ENCODE data around the gene ZDHHC8. TPM values are rescaled to one million over a fixed set of nuclear protein-coding genes. Genes with fewer than 3 reads are reported as not detected.

The ZDHHC8 gene
- total RNA-seq, 1 donor = 6.4 TPM

DNA sequence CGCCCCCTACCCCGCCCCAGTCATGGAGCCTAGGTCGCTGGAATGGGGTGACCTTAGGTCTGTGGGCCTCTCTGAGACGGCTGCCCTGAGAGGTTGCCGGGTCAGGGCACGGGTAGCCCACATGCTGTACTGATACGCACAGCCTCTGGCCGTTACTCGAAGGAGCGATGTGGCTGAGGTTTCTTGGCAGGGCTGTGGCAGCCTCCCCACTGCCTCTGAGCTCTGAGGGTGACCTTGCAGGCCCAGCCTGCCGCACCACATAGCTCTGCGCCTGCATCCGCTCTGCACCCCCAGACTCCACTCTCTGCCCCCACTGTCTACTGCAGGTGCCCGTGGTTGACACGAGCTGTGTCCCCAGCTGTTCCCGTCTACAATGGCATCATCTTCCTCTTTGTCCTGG is 7.3 kb downstream of the ZDHHC8 start:
- Histone ChIP-seq H3K4me1 (ENCODE audit: insufficient read depth, low read length) (peaks cover 4% of the 10 kb centered on the region), H3K9me3 (ENCODE audit: low read depth, low read length) (no peaks in the 10 kb centered on the region), H3K27me3 (ENCODE audit: insufficient read depth, low read length) (no peaks in the 10 kb centered on the region), H3K4me3 (ENCODE audit: low read length) (no peak overlapping the region)

DNA sequence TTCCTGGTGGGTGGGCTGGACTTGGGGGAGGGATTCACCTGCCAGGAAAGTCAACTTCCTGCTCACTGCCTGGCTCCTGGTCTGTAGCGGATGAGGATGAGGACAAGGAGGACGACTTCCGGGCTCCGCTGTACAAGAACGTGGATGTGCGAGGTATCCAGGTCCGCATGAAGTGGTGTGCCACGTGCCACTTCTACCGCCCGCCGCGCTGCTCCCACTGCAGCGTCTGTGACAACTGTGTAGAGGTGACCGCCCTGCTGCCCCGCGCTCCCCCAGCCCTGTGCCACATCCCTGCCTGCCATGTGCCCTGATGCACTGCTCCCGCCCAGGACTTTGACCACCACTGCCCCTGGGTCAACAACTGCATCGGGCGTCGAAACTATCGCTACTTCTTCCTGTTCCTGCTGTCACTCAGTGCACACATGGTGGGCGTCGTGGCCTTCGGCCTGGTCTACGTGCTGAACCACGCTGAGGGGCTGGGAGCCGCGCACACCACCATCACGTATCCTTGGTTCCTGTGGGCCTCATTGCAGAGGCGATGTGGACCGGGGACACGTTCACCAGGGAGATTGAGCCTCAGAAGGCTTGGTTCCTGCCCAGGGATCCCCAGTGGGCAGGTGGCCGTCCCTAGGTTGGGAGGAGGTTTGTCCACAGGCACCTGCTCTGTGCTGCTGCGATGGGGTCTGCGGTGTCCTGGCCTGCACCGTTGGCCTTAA is 7.9 kb downstream of the ZDHHC8 start:
- no peaks in the 10 kb centered on the region for H3K9me3 ChIP-seq (ENCODE audit: low read depth, low read length)
- H3K27me3 ChIP-seq (ENCODE audit: insufficient read depth, low read length) = no peaks in the 10 kb centered on the region
- peaks cover under 1% of the 10 kb centered on the region for H3K4me1 ChIP-seq (ENCODE audit: insufficient read depth, low read length)
- H3K4me3 ChIP-seq (ENCODE audit: low read length) = no peak overlapping the region

DNA sequence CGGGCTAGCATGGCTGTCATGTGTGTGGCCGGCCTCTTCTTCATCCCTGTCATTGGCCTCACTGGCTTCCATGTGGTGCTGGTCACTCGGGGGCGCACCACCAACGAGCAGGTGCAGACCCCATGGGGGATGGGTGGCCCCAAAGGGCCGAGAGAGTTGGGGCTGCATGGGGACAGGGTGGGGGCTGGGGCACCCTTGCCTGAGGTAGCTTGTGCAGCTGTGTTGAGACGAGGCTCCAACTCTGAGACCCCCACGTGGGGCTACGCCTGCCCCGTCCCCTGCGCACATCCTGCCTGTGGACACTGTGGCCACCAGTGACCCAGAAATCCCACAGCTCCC is 8.5 kb downstream of the ZDHHC8 start:
- no peaks in the 10 kb centered on the region for H3K27me3 ChIP-seq (ENCODE audit: insufficient read depth, low read length)

DNA sequence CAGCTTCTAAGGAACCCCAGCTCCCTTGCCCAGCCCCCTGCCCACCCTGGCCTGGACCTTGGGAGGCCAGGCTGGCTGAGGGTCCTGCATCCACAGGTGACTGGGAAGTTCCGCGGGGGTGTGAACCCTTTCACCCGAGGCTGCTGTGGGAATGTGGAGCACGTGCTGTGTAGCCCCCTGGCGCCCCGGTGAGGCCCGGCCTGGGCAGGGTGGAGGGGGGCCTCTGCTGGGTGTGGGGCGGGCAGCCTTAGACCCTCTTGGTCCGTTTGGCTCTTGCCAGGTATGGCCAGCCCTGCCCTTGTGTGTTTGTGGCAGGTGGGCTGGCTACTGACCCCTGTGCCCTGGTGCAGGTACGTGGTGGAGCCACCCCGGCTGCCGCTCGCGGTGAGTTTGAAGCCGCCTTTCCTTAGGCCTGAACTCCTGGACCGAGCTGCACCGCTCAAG is 8.9 kb downstream of the ZDHHC8 start:
- no peaks in the 10 kb centered on the region for H3K4me1 ChIP-seq (ENCODE audit: insufficient read depth, low read length)
- H3K9me3 ChIP-seq (ENCODE audit: low read depth, low read length) = no peaks in the 10 kb centered on the region
- H3K4me3 ChIP-seq (ENCODE audit: low read length) = no peak overlapping the region
- H3K27me3 ChIP-seq (ENCODE audit: insufficient read depth, low read length) = no peaks in the 10 kb centered on the region

More for the DNA sequence above, 8.5 kb downstream of the ZDHHC8 start:
- H3K4me1 ChIP-seq (ENCODE audit: insufficient read depth, low read length) = no peaks in the 10 kb centered on the region
- H3K9me3 ChIP-seq (ENCODE audit: low read depth, low read length) = no peaks in the 10 kb centered on the region
- no peak overlapping the region for H3K4me3 ChIP-seq (ENCODE audit: low read length)

DNA sequence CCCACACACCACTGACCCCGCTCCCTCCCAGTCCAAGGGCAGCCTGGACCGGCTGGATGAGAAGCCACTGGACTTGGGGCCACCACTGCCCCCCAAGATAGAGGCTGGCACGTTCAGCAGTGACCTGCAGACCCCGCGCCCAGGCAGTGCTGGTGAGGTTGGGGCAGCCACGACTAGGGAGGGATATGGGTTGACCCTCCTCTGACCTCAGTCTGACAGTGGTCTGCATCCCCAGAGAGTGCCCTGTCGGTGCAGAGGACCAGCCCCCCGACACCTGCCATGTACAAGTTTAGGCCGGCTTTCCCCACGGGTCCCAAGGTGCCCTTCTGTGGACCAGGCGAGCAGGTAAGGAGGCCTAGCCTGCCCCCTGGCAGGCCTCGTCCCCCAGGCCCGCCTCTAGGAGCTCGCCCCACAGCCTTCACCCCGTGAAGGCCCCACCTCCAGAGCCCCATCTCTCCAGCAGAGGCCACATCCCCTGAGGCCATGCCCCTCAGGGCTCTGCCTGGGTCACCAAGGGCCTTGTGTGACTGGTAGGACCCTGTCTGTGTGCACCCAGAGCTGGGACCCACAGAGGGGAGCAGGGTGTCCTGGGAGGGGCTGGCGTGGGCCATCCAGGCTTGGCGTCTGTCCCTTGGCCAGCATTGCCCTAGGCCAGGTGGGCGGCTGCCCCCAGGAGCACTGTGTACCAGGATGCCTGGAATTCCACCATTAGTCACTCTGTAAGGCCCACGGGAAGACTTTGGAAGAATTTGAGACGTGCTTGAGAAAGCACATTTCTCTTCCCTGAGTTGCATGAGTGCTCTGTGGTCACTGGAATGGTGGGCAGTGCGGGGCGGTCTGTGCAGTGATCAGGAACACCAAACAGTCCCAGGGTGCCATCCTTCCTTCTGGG is 9.8 kb downstream of the ZDHHC8 start:
- H3K4me1 ChIP-seq (ENCODE audit: insufficient read depth, low read length) = no peaks in the 10 kb centered on the region
- H3K27me3 ChIP-seq (ENCODE audit: insufficient read depth, low read length) = no peaks in the 10 kb centered on the region
- H3K9me3 ChIP-seq (ENCODE audit: low read depth, low read length) = no peaks in the 10 kb centered on the region
- no peak overlapping the region for H3K4me3 ChIP-seq (ENCODE audit: low read length)

DNA sequence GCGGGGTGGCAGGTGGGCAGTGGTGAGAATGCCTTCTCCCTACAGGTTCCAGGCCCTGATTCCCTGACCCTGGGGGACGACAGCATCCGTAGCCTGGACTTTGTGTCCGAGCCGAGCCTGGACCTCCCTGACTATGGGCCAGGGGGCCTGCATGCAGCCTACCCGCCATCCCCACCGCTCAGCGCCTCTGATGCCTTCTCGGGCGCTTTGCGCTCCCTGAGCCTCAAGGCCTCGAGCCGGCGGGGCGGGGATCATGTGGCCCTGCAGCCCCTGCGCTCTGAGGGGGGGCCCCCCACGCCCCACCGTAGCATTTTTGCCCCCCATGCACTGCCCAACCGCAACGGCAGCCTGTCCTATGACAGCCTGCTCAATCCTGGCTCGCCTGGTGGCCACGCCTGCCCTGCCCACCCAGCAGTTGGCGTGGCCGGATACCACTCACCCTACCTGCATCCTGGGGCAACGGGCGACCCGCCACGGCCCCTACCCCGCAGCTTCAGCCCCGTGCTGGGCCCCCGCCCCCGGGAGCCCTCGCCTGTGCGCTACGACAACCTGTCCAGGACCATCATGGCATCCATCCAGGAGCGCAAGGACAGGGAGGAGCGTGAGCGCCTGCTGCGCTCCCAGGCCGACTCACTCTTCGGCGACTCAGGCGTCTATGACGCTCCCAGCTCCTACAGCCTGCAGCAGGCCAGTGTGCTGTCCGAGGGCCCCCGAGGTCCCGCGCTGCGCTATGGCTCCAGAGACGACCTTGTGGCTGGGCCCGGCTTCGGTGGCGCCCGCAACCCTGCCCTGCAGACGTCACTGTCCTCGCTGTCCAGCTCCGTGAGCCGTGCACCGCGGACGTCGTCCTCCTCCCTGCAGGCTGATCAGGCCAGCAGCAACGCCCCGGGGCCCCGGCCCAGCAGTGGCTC is 11.4 kb downstream of the ZDHHC8 start:
- Histone ChIP-seq H3K27me3 (ENCODE audit: insufficient read depth, low read length) (no peaks in the 10 kb centered on the region), H3K4me1 (ENCODE audit: insufficient read depth, low read length) (no peaks in the 10 kb centered on the region), H3K9me3 (ENCODE audit: low read depth, low read length) (no peaks in the 10 kb centered on the region), H3K4me3 (ENCODE audit: low read length) (no peak overlapping the region)

DNA sequence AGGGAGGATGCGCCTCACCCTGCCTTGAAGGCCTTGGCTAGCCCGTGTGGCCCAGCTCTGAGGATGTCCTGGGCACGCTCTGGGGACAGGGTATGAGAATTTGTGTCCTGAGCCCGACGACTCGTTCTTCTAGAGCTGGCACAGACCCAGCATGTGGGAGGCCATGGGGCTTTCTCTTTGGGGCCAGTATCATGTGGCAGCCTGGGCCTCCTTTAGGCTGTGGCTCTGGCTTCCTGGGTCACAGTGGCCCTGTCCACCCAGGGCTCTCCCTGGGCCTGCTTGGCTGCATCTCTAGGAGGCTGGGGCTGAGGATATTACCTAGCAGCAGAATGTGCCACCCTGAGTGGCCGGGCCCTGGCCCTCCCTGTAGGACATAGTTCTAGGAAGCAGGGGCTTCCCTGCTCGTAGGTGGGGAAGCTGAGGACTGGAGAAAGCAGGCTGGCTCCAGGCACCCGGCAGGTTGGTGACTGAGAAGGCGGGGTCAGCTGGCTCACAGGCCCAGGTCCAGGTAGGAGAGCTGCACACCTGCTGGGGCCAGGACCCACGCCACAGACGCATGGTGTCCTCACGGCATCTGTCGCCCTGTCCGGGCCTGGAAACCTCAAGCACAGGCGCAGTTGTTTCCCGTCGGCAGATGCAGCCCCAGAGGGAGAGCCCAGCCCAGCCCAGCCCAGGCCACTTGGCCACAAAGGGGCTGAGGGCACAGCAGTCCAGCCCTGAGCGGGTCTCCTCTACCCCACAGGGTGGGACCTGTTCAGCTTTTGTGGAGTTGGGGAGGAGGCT is 12.5 kb downstream of the ZDHHC8 start:
- Histone ChIP-seq H3K4me1 (ENCODE audit: insufficient read depth, low read length) (no peaks in the 10 kb centered on the region), H3K4me3 (ENCODE audit: low read length) (no peak overlapping the region), H3K9me3 (ENCODE audit: low read depth, low read length) (no peaks in the 10 kb centered on the region), H3K27me3 (ENCODE audit: insufficient read depth, low read length) (no peaks in the 10 kb centered on the region)

DNA sequence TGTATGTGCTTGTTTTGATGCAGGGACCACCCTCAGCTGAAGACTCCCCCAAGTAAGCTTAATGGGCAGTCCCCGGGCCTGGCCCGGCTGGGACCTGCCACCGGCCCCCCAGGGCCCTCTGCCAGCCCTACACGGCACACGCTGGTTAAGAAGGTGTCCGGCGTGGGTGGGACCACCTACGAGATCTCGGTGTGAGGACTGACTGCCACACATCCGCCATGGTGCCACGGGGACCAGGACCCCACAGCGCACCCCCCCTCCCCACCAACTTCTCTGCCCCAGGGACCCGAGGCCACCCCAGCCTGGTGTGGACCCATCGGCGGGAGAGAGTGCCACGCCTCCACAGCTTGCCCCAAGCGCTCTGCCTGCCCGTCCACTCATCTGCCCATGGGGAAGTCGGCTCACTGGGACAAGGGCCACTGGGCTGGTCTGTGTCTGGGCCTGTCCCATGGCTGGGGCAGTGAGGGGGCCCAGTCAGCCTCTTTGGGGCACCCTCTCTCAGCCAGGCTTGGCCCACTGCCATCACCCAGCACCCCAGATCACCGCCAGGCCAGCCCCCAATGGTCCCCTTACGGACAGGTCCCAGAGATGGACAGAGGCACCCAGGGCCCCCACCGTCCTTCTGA is 13.7 kb downstream of the ZDHHC8 start:
- no peak overlapping the region for H3K4me3 ChIP-seq (ENCODE audit: low read length)
- H3K9me3 ChIP-seq (ENCODE audit: low read depth, low read length) = no peaks in the 10 kb centered on the region
- no peaks in the 10 kb centered on the region for H3K27me3 ChIP-seq (ENCODE audit: insufficient read depth, low read length)
- H3K4me1 ChIP-seq (ENCODE audit: insufficient read depth, low read length) = no peaks in the 10 kb centered on the region

DNA sequence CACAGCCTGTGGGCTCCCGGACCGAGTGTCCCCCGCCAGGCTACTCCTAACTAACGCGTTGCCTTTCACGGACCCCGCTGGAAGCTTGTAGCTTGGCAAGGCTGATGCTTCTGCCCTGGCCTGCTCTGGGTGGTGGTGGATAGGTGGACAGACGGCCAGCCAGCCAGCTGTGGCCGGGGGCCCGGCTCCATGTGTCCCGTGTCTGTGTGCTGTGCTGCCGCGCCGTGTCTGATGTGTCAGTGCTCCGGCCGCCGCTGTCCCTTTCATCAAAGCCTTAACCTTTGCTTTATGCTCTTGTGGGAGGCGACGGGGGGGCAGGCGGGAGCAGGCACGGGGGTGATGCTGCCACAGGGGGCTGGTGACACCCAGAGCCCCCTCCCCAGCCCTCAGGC is 14.2 kb downstream of the ZDHHC8 start:
- no peaks in the 10 kb centered on the region for H3K9me3 ChIP-seq (ENCODE audit: low read depth, low read length)
- H3K4me3 ChIP-seq (ENCODE audit: low read length) = no peak overlapping the region
- H3K4me1 ChIP-seq (ENCODE audit: insufficient read depth, low read length) = no peaks in the 10 kb centered on the region
- no peaks in the 10 kb centered on the region for H3K27me3 ChIP-seq (ENCODE audit: insufficient read depth, low read length)

DNA sequence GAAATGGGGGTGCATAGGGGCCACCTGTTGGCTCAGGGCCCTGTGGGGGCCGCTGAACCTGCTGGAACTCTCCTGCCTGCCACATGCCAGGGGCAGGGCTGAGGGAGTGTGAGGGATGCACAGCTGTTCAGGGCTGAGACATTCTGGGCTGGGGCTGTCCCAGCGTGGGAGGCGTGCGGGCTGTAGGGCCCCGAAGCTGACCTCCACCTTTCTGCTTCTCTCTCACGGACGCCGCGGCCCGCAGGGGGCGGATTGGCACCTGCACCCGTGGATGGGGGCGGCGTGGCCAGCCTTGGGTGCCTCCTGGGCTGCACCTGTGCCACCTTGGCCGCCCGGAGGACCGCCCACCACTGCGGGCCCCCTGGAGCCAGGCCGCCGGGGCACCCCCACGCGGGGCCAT is 15.2 kb downstream of the ZDHHC8 start:
- H3K27me3 ChIP-seq (ENCODE audit: insufficient read depth, low read length) = no peaks in the 10 kb centered on the region

DNA sequence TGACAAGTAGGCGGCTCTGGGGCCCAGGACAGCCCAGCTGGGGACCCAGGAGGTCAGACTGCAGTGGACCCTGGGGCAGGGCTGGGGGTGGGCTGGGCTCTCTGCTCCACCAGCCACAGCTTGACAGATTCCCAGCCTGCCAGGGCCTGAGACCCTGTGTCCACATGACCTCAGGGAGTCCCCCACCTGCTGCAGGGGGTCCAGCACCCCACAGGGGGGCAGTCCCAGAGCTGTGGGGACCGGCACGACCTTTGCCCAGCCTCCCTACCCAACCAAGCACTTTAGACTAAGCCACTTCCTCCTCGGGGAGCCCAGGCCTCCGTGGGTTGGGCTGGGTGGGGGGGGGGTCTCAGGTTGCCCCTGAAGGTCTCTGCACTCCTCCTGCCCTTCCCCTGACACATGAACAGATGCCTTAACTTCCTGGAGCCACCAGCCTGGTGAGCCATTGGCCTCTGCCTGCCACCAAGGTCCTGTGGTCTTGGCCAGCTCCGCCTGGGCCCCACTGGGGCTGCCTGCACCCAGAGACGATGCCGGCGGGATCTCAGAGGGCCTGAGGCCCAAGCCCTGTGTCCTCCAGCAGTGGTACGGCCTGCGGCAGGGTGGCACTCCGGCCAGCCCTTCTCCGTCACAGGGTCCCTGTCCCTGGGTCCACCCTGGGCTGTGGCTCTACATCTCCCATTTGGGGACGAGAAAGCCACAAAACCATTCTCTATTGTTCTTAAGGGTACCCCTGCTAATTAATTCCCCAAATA is 15.8 kb downstream of the ZDHHC8 start:
- Histone ChIP-seq H3K9me3 (ENCODE audit: low read depth, low read length) (no peaks in the 10 kb centered on the region), H3K4me3 (ENCODE audit: low read length) (no peak overlapping the region), H3K27me3 (ENCODE audit: insufficient read depth, low read length) (no peaks in the 10 kb centered on the region), H3K4me1 (ENCODE audit: insufficient read depth, low read length) (no peaks in the 10 kb centered on the region)

More for the DNA sequence above, 15.2 kb downstream of the ZDHHC8 start:
- no peak overlapping the region for H3K4me3 ChIP-seq (ENCODE audit: low read length)
- no peaks in the 10 kb centered on the region for H3K4me1 ChIP-seq (ENCODE audit: insufficient read depth, low read length)
- no peaks in the 10 kb centered on the region for H3K9me3 ChIP-seq (ENCODE audit: low read depth, low read length)

DNA sequence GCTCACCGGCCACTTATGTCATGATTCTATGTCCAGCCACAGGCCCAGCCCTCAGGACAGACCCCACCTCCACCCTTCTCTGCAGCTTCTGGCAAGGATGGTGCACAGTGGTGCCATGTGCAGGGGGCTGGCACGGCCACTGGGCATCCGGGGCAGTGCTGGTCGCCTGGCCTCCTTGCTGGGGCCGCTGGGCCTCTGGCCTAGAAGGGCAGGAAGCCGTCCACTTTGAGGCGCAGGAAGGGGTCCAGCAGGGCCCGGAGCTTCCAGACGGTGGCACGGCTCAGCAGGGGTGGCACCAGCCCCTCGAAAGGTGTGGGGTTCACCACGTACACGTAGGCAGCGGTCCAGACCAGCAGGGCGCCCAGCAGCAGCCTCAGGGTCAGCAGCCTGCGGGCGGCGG is 16.8 kb downstream of the ZDHHC8 start:
- Histone ChIP-seq H3K4me3 (ENCODE audit: low read length) (no peak overlapping the region), H3K9me3 (ENCODE audit: low read depth, low read length) (no peaks in the 10 kb centered on the region), H3K4me1 (ENCODE audit: insufficient read depth, low read length) (no peaks in the 10 kb centered on the region), H3K27me3 (ENCODE audit: insufficient read depth, low read length) (no peaks in the 10 kb centered on the region)
